Skin epidermis (tissue), 12 donors: Measurements from ENCODE around the gene PLK3.
A peak's percentile ranks its signal among the peaks of the same experiment; 100 is the strongest.
"Not testable (repeated sequence)": the region's sequence is repeated elsewhere in the genome, so short reads cannot be mapped to it uniquely, and the experiment has no call there.

ENCODE experiments used
- H3K27ac ChIP-seq, 21 experiments: fragments of 200-600 bp; sonication (generic) in 11 of 21; one replicate each; pipeline ENCODE4 v1.5.0; 2020; ENCODE audit warnings: mild to moderate bottlenecking in 3 of 21, inconsistent platforms in 2 of 21, moderate library complexity in 2 of 21
- H3K4me3 ChIP-seq, 7 experiments: fragments of 200-600 bp; sonication (generic) in 2 of 7; one replicate each; pipeline ENCODE4 v1.5.0; 2020; ENCODE audit warnings: inconsistent platforms in 2 of 7, mild to moderate bottlenecking in 2 of 7, moderate library complexity in 1 of 7

Gene PLK3

DNA sequence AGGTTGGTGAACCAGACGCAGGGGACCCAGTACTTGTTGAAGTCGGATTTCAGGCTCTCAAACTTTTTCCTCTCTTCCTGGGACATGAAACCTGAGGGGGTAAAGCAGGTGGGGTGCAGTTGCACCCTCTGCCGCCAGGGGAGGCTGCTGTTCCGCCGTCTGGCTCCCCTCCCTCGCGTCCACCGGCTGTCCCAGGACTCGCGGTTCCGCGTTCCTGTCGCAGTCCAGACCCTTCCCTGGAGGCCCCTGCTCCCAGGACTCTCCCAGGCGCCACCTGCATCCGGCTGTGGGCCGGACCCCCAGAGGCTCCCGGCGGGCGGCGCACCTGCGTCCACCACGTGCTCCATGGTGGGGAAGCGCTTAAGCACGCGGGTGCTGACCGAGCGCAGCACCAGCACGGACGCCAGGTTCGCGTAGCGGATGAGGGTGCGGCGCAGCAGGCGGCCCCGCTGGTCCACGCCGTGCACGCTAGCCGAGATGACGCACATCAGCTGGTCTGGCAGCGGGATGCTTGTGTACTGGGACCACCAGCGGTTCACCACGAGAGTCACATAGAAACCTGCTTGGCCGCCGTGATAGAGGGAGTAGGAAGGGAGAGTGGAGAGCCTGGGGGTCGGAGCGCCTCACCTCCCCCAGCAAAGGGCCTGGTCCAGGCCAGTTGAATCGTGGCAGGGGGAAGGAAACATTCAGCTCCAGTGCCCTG is 13.9 kb upstream of the PLK3 start:
- H3K27ac ChIP-seq: peak overlapping the region in 15 of 21 experiments; percentile 2 to 78 (median 22)
- H3K4me3 ChIP-seq: peak overlapping the region; percentile 12 to 42 (median 31)

DNA sequence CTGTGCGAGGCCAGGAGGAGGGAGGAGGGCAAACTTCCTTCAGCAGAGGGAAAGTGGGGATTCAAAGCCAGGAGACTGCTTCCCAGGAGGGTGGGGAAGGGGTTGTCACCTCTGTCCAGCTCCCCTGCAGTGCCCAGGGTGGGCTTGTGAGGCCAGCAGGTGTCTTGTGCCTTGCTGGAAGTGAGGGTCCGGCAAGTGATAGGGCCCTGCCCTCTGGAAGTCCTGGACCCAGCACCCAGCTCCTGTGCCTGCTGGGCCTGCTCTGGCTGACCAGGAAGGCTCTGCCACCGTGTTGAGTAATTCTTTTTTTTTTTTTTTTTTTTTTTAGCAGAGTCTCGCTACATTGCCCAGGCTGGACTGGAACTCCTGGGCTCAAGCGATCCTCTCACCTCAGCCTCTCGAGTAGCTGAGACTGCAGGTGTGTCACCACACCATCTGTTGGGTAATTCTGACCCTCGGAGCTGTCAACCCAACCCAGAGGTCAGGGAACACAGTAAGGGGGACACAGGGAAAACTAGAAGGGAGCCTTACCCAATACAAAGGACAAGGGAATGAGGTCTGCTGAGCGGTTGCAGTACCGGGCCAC is 13.2 kb upstream of the PLK3 start:
- H3K4me3 ChIP-seq: peak overlapping the region in 1 of 7 experiments; percentile 39
- peak overlapping the region in 7 of 21 experiments; percentile 9 to 78 (median 53) for H3K27ac ChIP-seq

DNA sequence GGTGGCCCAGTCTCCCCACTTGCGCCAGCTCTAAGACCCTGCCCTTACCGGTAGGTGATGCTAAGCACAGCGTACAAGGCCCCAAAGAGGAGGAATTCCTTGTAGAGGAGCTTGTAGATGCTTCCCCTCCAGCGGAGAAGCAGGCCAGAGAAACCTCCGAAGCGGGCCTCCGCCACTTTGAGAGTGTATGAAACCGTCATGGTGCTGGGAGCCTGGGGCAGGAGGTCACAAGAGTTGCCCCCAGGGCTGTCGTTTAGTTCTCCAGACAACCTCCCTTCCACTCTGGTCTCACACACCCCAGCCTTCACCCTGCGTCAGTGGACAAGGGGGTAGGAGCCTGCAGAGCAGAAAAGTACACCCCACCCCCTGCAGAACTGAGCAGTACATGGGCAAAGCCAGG is 12.7 kb upstream of the PLK3 start:
- Histone ChIP-seq H3K4me3 (no peak overlapping the region), H3K27ac (no peak overlapping the region)

DNA sequence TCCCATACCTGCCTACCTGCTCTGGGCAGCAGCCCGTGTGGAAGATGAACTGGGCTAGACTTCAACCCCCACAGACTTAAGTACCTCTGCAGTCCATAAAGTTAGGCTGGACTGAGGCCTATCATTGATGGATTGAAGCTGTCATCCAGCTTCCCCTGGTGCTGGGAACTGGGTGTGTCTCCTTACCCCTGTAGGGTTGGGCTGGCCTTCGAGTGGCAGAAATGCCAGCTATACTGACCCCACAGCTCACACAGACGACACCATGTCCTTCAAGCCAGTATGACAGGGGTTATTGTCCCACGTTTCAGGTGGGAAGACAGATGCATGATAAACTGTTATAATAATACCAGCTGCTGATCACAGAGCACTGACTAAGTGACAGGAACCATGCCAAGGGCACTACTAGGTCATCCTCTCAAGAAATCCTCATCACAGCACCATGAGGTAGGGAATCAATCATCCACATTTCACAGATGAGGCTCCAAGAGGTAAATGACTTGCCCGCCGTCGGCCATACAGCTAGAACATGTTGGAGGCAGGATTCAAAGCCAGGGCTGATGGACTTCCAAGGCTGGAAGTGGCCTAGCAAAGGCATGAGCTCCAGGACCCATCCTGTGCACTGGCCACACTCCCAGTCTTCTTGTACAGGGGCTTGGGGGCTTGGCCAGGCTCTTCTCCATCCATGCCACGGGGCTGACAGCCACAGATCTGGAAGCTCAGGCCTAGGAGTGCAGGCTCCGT is 11.9 kb upstream of the PLK3 start, which contains the start of gene BEST4:
TSS of gene BEST4 (minus strand) at position 51 of the 741 bp plus-strand sequence. CDS start 465 bp downstream, outside the sequence.
- no peak within 1 kb of the TSS for H3K4me3 ChIP-seq
- H3K27ac ChIP-seq: peak within 1 kb of the TSS in 1 of 21 experiments; percentile 75

DNA sequence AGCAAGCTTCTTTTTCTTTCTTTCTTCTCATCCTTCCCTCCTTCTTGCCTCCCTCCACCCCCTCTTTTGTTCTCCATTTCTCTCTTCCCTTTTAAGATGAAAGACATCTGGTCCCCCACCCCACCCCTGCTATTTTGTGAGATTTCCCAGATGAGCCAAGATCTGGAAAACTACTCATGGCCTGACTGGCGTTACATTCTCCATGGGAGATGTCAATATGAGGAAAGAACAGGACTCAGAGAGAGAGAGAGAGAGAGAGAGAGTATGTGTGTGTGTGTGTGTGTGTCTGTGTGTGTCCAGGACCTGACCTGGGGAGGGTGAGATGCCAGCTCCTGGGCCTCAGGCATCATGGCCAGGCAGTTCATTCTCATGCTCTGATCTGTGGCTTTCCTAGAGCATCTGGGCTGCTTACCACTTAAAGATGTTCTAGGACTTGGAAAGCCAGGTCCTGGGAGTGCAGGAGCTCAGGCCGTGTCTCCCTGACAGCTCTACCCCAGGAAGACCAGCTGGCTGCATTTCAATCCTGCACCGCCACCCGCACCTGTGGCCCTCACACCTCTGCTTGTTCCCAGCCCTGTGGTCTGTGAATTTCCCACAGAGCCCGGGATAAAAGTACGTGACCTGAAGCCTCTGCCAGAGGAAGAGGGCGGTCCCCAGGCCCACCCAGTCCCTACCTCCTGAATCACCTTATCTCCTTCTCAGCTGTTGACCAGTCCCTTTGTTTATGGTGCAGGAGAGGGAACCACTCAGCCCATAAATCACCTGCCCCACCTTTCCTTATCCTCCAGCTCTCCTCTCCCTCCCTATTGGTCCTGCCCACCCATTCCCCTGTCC is 9.0 kb upstream of the PLK3 start:
- Histone ChIP-seq H3K27ac (peak overlapping the region in 2 of 21 experiments; percentile 11 to 62), H3K4me3 (no peak overlapping the region)

DNA sequence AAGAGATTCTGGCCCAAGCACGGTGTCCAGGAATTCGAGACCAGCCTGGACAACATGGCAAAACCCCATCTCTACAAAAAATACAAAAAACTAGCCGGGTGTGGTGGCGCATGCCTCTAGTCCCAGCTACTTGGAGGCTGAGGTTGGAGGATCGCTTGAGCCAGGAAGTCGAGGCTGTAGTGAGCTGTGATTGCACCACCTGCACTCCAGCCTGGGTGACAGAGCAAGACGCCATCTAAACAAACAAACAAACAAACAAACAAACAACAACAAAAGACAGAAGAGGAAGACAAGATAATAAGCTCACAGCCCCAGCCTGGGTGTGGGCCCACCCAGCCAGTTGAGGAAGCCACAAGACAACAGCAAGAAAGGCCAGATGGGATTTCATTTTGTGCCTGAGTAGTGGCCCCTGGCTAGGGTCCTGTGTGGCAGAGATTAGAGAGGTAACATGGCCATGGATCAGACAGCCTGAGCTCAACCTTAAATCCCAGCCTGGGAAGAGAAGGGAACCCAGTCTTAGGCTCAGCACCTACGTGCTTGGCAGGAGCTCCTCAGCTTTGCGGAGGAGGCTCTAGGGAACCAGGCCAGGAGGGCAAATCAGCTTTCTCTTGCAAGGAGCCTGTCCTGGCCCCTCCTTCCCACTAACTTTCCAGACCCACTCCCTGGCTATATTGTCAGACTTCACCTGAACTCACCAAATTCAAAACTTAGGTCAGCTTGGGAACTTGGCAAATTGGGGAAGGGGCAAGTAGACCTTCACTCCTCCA is 7.3 kb upstream of the PLK3 start:
- H3K27ac ChIP-seq: peak overlapping the region in 11 of 21 experiments; percentile 3 to 81 (median 60)

DNA sequence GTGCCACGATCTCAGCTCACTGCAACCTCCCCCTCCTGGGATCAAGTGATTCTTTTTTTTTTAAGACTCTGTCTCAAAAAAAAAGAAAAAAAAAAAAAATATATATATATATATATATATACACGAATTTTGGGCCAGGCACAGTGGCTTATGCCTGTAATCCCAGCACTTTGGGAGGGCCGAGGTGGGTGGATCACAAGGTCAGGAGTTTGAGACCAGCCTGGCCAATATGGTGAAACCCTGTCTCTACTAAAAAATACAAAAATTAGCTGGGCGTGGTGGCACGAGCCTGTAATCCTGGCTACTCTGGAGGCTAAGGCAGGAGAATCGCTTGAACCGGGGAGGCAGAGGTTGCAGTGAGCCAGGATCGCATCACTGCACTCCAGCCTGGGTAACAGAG is 2.3 kb upstream of the PLK3 start:
- H3K4me3 ChIP-seq: not testable (repeated sequence)
- H3K27ac ChIP-seq: peak overlapping the region in 1 of 21 experiments; percentile 71

More for the DNA sequence above, 7.3 kb upstream of the PLK3 start:
- no peak overlapping the region for H3K4me3 ChIP-seq

DNA sequence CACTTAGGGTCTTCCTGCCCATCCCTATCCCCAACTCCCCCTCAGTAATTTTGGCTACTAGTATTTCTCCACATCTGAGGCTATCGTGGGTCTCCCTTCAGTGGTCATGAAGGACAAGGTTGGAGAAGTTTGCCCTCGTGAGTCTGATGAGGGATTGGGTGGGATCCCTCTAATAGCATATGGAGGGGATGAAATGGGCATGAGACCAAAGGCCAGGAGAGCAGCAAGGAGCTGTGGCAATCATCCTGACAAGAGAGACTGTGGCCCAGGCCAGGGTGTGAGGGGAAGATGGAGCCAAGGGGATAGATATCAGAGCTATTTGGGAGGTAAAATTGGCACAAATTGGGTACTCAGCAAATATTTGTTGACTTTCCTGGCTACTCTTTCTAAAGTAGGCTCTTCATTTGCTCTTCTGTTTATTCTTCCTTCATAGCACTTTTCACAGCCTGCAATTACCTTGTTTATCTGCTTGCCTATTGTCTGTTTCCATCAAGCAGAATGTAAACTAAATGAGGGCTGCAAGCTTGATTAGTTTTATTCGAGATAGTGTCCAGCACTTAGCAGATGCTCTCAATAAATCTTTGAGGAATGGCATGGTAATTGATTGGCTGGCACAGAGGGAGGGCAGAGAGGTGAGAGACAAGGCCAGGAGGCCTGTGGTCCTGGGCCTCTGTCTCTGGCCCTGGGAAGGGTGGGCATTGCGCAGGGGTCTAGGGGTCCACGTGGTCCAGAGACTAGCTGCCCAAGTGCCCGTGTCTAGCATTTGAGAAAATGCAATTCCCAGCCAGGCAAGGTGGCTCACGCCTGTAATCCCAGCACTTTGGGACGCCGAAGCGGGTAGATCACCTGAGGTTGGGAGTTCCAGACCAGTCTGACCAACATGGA is 1.5 kb upstream of the PLK3 start:
- peak overlapping the region in 18 of 21 experiments; percentile 11 to 99 (median 94) for H3K27ac ChIP-seq
- H3K4me3 ChIP-seq: no peak overlapping the region

DNA sequence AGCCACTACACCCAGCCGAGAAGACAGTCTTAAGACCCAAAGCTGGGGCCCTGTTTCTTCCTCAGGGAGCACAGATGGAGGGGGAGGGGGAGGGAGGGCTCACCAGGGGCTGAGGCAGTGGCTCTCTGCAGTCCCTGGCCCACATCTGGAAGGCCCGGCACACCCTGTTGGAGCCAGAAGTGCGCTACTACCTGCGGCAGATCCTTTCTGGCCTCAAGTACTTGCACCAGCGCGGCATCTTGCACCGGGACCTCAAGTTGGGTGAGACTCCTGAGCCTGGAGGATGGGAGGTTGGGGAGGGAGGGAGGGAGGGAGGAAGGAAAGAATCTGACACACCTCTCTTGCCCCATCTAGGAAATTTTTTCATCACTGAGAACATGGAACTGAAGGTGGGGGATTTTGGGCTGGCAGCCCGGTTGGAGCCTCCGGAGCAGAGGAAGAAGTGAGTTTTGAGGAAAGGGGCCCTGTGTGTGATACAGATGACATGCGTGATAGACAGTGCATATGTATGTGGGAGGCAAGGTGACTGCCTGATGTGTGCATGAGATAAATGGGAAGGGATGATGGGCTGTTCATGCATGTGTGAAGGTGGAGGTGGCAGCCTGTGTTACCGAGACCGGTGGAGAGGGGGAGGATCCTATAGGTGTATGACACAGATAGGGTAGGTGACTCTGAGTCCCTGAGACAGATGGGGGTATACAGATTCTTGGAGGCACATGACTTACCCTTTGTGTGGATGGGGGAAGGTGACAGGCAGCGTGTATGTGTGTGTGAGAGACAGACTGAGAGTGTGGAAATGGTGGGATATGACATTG is 1.5 kb downstream of the PLK3 start:
- peak overlapping the region; percentile 73 to 97 (median 90) for H3K4me3 ChIP-seq
- H3K27ac ChIP-seq: peak overlapping the region in 19 of 21 experiments; percentile 14 to 99 (median 93)

DNA sequence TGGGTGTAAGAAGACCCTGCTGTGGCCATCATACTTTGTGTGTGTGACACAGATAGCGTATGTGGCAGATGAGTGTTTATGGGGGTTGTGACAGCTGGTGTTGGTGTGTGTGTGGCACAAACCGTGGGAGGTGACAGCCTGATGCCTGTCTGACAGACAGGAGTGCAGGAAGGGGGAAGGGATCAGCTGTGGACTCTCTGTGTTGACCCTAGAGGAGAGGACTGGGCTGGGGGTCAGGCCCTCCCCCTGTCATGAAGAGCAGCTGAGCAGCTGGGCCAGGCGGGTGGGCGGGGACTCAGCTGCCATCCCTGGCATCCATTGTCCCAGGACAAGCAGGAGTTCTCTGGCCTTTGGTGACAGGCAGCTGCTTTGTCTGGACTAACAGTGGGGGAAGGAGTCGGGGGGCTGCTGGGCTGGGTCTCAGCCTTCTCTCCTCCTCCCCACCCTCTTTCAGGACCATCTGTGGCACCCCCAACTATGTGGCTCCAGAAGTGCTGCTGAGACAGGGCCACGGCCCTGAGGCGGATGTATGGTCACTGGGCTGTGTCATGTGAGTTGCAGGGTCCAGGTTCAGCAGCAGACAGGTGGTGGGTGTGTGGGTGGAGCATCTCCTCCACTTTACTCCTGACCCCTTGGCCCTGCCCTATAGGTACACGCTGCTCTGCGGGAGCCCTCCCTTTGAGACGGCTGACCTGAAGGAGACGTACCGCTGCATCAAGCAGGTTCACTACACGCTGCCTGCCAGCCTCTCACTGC is 2.3 kb downstream of the PLK3 start:
- Histone ChIP-seq H3K4me3 (peak overlapping the region; percentile 73 to 97 (median 90)), H3K27ac (peak overlapping the region in 20 of 21 experiments; percentile 7 to 99 (median 87))

DNA sequence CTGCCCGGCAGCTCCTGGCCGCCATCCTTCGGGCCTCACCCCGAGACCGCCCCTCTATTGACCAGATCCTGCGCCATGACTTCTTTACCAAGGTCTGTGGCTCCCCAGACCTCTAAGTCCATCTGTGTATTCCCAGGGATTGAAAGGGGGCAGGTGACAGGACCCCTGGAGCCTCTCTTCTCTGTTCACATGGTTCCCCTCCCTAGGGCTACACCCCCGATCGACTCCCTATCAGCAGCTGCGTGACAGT is 2.8 kb downstream of the PLK3 start:
- Histone ChIP-seq H3K4me3 (peak overlapping the region in 3 of 7 experiments; percentile 1 to 97 (median 79)), H3K27ac (peak overlapping the region in 18 of 21 experiments; percentile 41 to 99 (median 90))

DNA sequence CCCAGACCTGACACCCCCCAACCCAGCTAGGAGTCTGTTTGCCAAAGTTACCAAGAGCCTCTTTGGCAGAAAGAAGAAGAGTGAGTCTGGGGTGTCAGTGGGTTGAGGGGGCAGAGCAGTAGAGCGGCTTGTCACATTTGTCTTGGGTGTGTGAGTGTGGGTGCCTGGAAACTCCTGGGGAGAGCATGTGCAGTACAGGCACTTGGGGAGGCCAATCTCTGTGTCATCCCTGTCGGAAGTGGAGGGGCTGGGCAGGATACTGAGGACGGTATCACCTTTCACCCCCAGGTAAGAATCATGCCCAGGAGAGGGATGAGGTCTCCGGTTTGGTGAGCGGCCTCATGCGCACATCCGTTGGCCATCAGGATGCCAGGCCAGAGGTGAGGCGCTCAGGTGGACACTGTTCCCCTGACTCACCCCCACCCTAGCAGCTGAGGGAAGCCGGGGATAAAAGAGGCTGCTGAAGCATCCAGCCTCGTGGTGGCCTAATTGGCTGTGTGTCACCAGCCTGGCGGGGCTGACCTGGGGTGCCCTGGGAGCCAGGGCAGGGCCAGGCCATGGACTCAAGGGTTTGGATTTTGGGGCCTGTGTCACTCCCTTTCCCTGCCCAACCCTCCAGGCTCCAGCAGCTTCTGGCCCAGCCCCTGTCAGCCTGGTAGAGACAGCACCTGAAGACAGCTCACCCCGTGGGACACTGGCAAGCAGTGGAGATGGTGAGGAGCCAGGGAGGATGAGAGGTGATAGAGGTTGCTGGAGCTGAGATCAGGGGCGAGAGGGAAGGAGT is 3.3 kb downstream of the PLK3 start:
- peak overlapping the region in 3 of 7 experiments; percentile 1 to 97 (median 79) for H3K4me3 ChIP-seq
- H3K27ac ChIP-seq: peak overlapping the region in 17 of 21 experiments; percentile 7 to 99 (median 84)

DNA sequence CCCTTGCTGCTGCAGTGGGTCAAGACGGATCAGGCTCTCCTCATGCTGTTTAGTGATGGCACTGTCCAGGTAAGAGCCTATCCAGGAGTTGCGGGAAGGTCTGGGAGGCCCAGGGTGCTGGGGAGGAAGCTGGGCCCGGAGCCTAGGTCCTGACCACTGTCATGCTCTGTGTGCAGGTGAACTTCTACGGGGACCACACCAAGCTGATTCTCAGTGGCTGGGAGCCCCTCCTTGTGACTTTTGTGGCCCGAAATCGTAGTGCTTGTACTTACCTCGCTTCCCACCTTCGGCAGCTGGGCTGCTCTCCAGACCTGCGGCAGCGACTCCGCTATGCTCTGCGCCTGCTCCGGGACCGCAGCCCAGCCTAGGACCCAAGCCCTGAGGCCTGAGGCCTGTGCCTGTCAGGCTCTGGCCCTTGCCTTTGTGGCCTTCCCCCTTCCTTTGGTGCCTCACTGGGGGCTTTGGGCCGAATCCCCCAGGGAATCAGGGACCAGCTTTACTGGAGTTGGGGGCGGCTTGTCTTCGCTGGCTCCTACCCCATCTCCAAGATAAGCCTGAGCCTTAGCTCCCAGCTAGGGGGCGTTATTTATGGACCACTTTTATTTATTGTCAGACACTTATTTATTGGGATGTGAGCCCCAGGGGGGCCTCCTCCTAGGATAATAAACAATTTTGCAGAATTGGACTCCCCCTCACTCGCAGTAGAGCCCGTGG is 5.3 kb downstream of the PLK3 start:
- Histone ChIP-seq H3K4me3 (no peak overlapping the region), H3K27ac (peak overlapping the region in 16 of 21 experiments; percentile 24 to 100 (median 96))

DNA sequence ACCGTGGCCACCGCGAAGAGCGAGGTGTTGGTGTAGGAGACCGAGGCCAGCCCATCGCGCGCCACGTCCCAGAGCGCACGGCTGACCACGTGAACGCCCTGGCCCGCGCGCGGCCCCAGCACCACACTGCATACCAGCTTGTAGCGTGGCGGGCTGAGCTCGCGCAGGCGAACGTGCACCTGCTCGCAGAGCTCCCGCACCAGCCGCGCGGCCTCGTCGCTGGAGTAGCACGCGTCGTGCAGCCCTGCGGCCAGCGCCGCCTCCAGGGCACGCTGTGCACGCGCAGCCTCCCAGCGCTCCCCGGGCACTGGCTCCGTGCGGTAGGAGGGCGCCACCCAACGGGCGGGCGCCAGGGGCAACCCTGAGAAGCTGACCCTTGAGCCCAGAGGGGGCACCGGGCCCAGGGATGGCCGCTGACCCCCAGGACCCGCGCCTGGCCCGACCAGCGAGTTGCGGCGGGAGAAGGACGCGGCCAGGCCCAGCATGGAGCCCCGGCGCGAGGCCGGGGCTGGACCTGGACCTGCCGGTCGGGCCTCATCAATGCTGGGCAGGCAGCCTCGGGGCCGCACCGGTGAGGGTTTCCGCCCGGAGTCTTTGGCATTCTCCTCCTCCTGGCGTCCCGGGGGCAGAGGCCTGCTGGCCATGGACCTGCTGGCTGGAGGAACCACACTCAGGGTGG is 6.0 kb downstream of the PLK3 start:
- Histone ChIP-seq H3K4me3 (no peak overlapping the region), H3K27ac (peak overlapping the region; percentile 82 to 100 (median 97))
